DOHH2 (cell line): Measurements from ENCODE around the gene NOTCH1.

Experiments
- EZH2phosphoT487 ChIP-seq: fragments of 200-600 bp; sonication (generic); IDR thresholded peaks from 2 replicates; pipeline ENCODE4 v1.6.1; 2017; ENCODE audit warnings: borderline replicate concordance, mild to moderate bottlenecking, antibody characterized with exemption, low read length, moderate library complexity, mixed read lengths
- TF ChIP-seq, protein P1 (sequence below): fragments of 200-600 bp; sonication (generic); IDR thresholded peaks from one replicate; pipeline ENCODE4 v1.5.1; 2014; ENCODE audit warnings: antibody characterized with exemption, mild to moderate bottlenecking, low read depth, low read length; ENCODE audit not compliant: poor library complexity, severe bottlenecking

DNA sequence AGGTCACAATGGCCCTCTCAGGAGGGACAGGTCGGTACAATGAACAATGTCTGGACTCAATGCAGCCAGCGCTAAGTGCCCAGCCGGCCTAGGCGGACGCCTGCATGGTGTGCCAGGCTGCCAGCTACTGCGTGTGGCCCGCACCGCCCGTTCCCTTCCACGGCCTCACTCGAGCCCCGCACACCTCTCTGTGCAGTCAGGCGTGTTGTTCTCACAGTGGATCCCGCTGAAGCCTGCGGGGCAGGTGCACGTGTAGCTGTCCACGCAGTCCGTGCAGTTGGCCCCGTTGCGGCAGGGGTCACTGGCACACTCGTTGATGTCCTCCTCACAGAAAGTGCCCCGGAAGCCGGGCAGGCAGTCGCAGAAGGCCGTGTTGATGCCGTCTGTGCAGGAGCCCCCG, 36.3 kb downstream of the NOTCH1 start:
- TF ChIP-seq, protein P1, sequence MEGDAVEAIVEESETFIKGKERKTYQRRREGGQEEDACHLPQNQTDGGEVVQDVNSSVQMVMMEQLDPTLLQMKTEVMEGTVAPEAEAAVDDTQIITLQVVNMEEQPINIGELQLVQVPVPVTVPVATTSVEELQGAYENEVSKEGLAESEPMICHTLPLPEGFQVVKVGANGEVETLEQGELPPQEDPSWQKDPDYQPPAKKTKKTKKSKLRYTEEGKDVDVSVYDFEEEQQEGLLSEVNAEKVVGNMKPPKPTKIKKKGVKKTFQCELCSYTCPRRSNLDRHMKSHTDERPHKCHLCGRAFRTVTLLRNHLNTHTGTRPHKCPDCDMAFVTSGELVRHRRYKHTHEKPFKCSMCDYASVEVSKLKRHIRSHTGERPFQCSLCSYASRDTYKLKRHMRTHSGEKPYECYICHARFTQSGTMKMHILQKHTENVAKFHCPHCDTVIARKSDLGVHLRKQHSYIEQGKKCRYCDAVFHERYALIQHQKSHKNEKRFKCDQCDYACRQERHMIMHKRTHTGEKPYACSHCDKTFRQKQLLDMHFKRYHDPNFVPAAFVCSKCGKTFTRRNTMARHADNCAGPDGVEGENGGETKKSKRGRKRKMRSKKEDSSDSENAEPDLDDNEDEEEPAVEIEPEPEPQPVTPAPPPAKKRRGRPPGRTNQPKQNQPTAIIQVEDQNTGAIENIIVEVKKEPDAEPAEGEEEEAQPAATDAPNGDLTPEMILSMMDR: no peak
- TF ChIP-seq EZH2phosphoT487: no peak
